Osteoblast (primary cell): ENCODE data around the gene PPARD. TPM values are rescaled to one million over a fixed set of nuclear protein-coding genes. Genes with fewer than 3 reads are reported as not detected.

ENCODE experiments used
- DNase-seq: peaks from one replicate; pipeline ENCODE4 v3.0.0; 2011; ENCODE audit warnings: low spot score, mixed read lengths; ENCODE audit not compliant: insufficient read length; ENCODE audit errors: missing footprints
- H2AFZ ChIP-seq: 2 replicates; pipeline ENCODE4 v1.6.0; 2011; ENCODE audit warnings: mild to moderate bottlenecking, low read length
- H3K27ac ChIP-seq: 2 replicates; pipeline ENCODE4 v1.5.1; 2011; ENCODE audit warnings: mild to moderate bottlenecking, low read depth, low read length, moderate library complexity
- H3K27me3 ChIP-seq: 2 replicates; pipeline ENCODE4 v1.6.0; 2012; ENCODE audit warnings: mild to moderate bottlenecking, control low read depth, inconsistent platforms, low read length, moderate library complexity; ENCODE audit not compliant: insufficient read depth
- H3K36me3 ChIP-seq: 2 replicates; pipeline ENCODE4 v1.5.1; 2011; ENCODE audit warnings: mild to moderate bottlenecking, low read length, control low read depth, moderate library complexity; ENCODE audit not compliant: insufficient read depth
- H3K4me1 ChIP-seq: 2 replicates; pipeline ENCODE4 v1.5.1; 2011; ENCODE audit warnings: mild to moderate bottlenecking, low read length, control low read depth, moderate library complexity; ENCODE audit not compliant: insufficient read depth
- H3K4me2 ChIP-seq: 2 replicates; pipeline ENCODE4 v1.6.0; 2011; ENCODE audit warnings: mild to moderate bottlenecking, low read length; ENCODE audit not compliant: insufficient read depth
- H3K4me3 ChIP-seq: fragments of 200-600 bp; sonication (generic); 3 replicates; pipeline ENCODE4 v1.5.1; 2012; ENCODE audit warnings: mild to moderate bottlenecking, low read length, inconsistent platforms; ENCODE audit not compliant: insufficient read depth
- H3K79me2 ChIP-seq: 2 replicates; pipeline ENCODE4 v1.6.0; 2012; ENCODE audit warnings: mild to moderate bottlenecking, low read length, control low read depth, inconsistent platforms; ENCODE audit not compliant: insufficient read depth
- H3K9me3 ChIP-seq: 2 replicates; pipeline ENCODE4 v1.5.1; 2011; ENCODE audit warnings: low read depth, low read length, control low read depth
- H4K20me1 ChIP-seq: 2 replicates; pipeline ENCODE4 v1.6.0; 2012; ENCODE audit warnings: mild to moderate bottlenecking, low read length, control low read depth; ENCODE audit not compliant: insufficient read depth
- total RNA-seq: library from RNA; depleted of rRNA; stranded (reverse); fragments of >200 nt; gene quantifications from 2 replicates; pipeline ENCODE4 v1.2.3, GENCODE V29; 2012
- TF ChIP-seq, protein P1 (sequence below): IDR thresholded peaks from 2 replicates; pipeline ENCODE4 v1.5.1; 2011; ENCODE audit warnings: mild to moderate bottlenecking, low read depth, low read length, moderate library complexity; ENCODE audit errors: extremely low read depth

Gene PPARD
- total RNA-seq, 1 donor, result 12.3 TPM

DNA sequence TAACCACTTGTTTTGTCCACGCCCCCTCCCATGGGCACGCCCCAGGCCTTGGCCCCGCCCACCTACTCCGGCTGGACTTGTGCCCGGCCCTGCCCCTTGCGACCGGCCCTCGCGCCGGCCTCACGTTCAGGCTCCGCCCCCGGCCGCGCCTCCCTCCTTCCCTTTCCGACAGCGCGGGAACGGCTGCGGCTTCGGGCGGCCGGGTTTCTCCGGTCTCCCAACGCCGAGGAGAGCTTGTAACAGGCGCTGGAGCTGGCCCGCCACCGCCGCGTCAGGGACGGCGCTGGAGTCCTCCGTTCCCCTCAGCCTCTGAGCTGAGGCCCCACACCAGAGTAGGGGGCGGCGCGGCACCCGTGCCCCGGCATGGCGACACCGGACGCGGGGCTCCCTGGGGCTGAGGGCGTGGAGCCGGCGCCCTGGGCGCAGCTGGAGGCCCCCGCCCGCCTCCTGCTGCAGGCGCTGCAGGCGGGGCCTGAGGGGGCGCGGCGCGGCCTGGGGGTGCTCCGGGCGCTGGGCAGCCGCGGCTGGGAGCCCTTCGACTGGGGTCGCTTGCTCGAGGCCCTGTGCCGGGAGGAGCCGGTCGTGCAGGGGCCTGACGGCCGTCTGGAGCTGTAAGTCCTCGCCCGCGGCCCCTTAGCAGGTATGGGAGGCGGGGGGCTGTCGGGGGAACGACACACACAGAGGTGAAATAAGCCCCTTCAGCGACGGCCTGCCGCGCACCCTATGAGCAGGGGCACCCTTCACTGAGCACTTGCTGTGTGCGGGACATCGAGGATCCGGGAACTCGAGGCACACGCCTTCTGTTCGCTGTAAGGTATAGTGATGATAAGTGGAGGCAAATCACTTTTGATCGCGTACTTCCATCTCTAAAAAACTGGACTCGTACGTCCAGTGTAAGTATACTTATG lies 110.1 kb downstream of the PPARD start, which contains the start of gene FANCE:
FANCE (plus strand) TSS at position 156 of the 908 bp plus-strand sequence; CDS start at position 364, 208 bp downstream.
- Histone ChIP-seq H3K79me2 (peaks cover 9% of the 10 kb centered on the region), H3K27me3 (peaks cover 4% of the 10 kb centered on the region), H3K36me3 (peaks cover 3% of the 10 kb centered on the region), H3K27ac (no peak within 1 kb of the TSS), H2AFZ (peak within 1 kb of the TSS; percentile 90), H3K9me3 (no peaks in the 10 kb centered on the region), H3K4me3 (peak within 1 kb of the TSS; percentile 85), H3K4me1 (peaks cover 26% of the 10 kb centered on the region), H4K20me1 (no peaks in the 10 kb centered on the region), H3K4me2 (peak within 1 kb of the TSS; percentile 92)
- TF ChIP-seq, protein P1, sequence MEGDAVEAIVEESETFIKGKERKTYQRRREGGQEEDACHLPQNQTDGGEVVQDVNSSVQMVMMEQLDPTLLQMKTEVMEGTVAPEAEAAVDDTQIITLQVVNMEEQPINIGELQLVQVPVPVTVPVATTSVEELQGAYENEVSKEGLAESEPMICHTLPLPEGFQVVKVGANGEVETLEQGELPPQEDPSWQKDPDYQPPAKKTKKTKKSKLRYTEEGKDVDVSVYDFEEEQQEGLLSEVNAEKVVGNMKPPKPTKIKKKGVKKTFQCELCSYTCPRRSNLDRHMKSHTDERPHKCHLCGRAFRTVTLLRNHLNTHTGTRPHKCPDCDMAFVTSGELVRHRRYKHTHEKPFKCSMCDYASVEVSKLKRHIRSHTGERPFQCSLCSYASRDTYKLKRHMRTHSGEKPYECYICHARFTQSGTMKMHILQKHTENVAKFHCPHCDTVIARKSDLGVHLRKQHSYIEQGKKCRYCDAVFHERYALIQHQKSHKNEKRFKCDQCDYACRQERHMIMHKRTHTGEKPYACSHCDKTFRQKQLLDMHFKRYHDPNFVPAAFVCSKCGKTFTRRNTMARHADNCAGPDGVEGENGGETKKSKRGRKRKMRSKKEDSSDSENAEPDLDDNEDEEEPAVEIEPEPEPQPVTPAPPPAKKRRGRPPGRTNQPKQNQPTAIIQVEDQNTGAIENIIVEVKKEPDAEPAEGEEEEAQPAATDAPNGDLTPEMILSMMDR, result no peak
- DNase-seq, result peak; percentile 98

DNA sequence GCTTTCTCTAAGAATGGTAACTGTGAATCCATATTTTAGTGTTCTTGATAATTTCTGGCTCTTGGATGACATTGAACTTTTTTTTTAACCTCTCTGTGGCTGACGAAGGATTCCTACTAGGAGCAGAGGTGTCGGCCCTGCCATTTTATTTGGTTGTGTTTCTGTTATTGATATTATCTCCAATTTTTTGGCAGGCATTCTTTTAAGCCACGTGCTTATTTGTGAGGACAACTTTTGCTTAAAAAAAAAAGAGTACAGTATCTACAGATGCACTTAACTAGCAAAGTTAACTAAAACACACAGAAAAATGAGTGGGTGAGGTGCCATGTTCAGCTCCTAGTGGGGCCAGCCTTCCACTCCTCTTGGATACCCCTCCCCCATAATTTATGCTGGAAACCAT lies 110.9 kb downstream of the PPARD start:
- Histone ChIP-seq H3K4me2 (peak overlapping the region; percentile 92), H3K9me3 (no peaks in the 10 kb centered on the region), H3K4me1 (peaks cover 26% of the 10 kb centered on the region), H3K27me3 (peaks cover 4% of the 10 kb centered on the region), H3K79me2 (peaks cover 9% of the 10 kb centered on the region), H3K27ac (no peak overlapping the region), H3K4me3 (peak overlapping the region; percentile 85), H3K36me3 (peaks cover 3% of the 10 kb centered on the region), H4K20me1 (no peaks in the 10 kb centered on the region), H2AFZ (peak overlapping the region; percentile 90)
- TF ChIP-seq, protein P1, result no peak
- DNase-seq, result peak; percentile 66

DNA sequence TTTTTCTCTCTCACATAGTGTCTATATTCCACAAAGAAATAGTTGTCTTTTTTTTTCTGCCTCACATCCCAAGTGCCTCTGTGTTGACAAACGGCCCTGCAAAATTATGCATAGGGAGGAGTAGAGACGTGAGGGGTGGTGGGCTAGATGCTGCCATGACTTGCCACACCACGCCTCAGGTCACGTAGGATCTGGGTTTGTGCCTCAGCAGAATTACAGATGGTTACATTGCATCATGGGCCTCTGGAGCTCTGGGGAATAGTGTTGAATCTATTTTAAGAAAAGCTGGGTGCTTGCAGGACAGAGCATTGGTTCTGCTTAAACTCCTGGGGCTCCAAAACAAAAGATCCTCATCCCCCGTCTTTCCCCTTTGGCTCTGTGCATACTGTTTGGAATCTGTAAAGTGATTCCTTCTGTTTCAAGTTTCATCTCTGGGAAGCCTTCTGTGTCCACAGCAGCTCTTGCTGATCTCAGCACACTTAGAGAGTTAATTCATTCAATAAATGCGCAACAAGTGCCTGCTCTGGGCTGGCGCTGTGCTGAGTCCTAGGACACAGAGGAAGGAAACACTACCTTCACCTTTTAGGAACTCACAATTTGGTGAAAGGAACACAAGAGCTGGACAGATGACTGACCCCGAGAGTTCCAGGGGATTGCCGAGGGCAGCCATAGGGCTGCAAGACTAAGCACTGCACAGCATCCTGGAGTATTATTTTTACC lies 112.2 kb downstream of the PPARD start:
- Histone ChIP-seq H3K9me3 (no peaks in the 10 kb centered on the region), H3K4me1 (peaks cover 26% of the 10 kb centered on the region), H2AFZ (peak overlapping the region; percentile 46), H3K4me3 (no peak overlapping the region), H3K27ac (no peak overlapping the region), H3K36me3 (peaks cover 10% of the 10 kb centered on the region), H3K27me3 (peaks cover 4% of the 10 kb centered on the region), H4K20me1 (no peaks in the 10 kb centered on the region), H3K4me2 (peak overlapping the region; percentile 92), H3K79me2 (peaks cover 9% of the 10 kb centered on the region)
- TF ChIP-seq, protein P1, result no peak
- peak; percentile 91 for DNase-seq

DNA sequence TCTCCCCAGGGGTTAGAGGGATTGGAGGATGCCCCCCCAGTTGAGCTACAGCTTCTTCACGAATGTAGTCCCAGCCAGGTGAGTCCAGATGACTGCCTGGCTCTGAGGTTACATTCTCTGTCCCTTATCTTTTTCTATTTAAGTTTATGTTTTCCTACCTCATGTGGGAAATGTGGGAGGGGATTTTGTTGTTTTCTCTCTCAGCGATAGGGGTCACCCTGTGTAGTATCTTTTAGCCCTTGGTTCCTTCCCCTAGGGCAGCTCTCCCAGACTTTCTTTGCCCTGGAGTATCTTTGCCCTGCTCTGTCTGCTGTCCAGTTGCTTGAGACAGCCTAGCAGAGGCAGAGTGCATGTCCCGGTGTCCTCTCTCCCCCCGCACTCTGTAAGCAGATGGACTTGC lies 115.5 kb downstream of the PPARD start:
- Histone ChIP-seq H3K27ac (no peak overlapping the region), H2AFZ (no peak overlapping the region), H4K20me1 (no peaks in the 10 kb centered on the region), H3K4me2 (no peak overlapping the region), H3K4me1 (peaks cover 19% of the 10 kb centered on the region), H3K9me3 (no peaks in the 10 kb centered on the region), H3K27me3 (no peaks in the 10 kb centered on the region), H3K4me3 (no peak overlapping the region), H3K36me3 (peaks cover 11% of the 10 kb centered on the region), H3K79me2 (peaks cover 9% of the 10 kb centered on the region)
- DNase-seq, result peak; percentile 30
- TF ChIP-seq, protein P1, result no peak
